Activated CD4-positive, alpha-beta T cell treated with anti-CD3 and anti-CD28 coated beads, Interleukin-10, Interleukin-2, amounts not matched to agents 100 ng/mL and 50 ng/mL, durations not matched to agents 16 hours and 8 hours (primary cell): ENCODE results near the gene PEMT.
"Not testable (repeated sequence)": the region's sequence is repeated elsewhere in the genome, so short reads cannot be mapped to it uniquely, and the experiment has no call there.

Experiments used
- DNase-seq: peaks from one replicate; pipeline ENCODE4 v3.0.0-alpha.2; 2020

PEMT gene

DNA sequence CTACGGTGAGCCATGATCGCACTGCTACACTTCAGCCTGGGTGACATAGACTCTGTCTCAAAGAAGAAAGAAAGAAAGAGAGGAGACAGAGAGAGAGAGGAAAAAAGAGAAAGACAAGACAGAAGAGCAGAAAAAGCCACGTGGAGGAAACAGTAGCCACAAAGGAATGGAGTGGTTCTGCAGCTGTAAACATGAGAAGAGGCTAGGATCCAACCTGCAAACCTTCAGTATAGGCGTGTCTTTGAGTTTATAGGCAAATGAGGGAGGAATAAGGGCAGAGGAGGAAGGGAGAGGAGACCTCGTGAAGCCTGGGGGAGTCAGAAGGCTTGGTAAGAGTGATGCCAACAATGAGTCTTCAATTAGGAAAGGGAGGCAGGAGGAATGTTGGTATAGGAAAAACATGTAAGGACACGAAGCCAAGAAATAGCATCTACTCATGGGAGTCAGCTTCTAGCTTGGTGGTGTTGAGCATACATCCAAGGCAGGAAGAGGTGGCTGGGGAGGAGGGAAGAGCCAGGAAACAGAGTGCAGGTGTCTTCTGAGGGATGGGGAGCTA lies 110.8 kb downstream of the PEMT start:
- DNase-seq = no peak

DNA sequence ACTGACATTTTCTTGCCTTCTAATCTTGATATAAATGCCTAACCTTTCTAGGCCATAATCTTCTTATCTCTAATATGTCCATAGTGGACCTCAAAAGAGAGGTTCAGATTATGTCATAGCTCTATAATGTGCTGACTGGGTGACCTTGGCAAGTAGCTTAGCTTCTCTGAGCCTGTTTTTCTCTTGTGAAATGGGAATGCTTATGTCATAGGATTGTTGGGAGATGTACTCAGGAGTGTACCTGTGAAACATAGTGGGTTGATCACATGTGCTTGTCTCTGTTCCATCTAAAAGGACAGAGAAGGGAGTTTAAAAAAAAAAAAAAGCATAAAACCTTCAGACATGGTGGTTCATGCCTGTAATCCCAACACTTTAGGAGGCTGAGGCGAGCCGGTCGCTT lies 112.3 kb downstream of the PEMT start:
- DNase-seq = no peak

DNA sequence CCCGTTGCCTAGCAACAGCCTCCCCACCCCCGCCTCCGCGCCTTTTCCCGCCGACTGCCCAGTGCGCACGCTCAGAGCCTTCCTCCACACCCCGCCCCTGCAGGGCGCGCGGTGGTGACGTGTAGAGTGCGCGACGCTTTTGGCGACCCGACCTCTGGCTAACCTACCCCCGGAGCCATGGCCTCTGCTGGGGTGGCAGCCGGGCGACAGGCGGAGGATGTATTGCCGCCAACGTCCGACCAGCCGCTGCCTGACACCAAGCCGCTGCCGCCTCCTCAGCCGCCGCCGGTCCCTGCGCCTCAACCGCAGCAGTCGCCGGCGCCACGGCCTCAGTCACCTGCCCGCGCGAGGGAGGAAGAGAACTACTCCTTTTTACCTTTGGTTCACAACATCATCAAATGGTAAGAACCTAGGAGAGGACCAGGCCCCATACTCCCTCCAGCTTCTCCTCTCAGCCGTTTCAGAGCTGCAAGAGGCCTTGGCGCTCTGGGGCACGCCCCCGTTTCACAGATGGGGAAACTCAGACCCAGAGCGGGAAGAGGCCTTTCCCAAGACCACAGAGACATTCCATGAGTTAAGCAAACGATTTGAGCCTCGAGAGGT lies 114.5 kb downstream of the PEMT start, which contains the start of gene MED9:
Gene MED9 (plus strand): TSS at position 136 of the 603 bp plus-strand sequence. CDS start 42 bp downstream, at position 178.
- DNase-seq = peak; percentile 95

DNA sequence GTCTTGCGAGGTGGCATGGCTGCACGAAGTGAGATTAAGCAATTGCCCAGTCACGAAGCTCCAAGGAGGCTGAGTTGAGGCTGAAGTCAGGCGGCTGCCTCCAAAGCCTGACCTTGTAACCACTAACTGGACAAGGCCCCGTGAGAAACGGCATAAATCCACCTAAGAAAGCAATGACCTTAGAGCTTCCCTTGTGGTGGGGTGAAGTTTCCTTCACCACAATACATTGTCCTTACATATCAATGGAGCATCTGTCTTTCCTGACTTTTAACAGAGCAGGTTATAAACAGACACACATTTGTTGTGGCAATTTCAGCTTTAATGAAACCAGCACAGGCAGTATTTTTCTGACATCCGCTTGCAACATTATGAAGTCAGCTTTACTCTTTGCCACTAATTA lies 117.2 kb downstream of the PEMT start:
- DNase-seq = no peak

DNA sequence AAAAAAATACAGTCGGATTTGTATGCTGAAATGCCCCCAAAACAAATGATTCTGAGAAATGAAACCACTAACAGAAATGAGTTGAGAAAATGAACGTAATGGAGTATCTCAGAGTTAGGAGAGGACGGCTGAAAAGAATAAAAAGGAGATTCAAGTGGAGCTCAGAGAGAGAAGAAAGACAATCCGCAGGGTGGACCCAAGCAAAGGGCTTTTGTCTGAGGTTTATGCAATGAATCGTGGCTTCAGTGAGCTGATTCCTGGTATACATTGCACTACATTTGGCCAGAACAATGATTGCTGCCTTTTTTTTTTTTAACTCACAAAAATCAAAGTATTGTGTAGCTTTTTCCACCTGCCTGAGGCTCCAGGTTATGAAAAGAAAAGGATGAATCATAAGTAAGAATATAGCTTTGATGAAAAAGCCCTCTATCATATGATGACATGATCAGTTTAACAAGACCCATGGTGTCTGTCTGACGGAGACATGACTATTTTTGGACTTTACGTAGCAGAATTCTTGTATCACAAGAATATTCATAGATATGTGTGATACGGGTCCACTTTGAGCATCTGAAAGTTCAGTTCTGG lies 119.1 kb downstream of the PEMT start:
- DNase-seq = no peak

DNA sequence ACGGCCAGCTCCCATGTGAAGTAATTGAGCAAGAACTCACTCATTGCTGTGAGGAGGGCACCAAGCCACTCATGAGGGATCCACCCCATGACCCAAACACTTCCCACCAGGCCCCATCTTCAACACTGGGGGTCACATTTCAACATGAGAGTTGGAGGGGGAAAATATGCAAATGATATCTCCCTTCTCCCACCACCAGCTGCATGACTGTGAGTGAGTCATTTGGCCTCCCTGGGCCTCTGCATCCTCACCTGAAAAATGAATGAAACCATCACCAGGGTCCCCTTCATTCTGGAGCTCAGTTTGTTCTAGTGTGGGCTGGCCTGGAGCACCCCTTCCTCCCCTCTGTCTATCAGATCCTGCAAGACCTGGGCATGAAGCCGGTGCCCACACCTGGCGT lies 121.5 kb downstream of the PEMT start:
- no peak for DNase-seq

DNA sequence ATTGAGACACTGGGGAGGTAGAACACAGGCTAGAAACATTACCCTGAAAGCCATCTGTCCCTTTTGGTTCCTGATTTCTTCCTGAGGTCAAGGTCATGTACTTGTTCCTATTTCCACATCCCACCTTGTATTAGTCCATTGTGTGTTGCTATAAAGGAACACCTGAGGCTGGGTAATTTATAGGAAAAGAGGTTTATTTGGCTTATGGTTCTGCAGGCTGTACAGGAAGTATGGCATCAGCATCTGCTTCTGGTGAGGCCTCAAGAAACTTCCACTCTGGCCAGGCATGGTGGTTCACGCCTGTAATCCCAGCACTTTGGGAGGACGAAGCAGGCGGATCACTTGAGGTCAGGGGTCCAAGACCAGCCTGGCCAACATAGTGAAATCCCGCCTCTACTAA lies 122.2 kb downstream of the PEMT start:
- DNase-seq = no peak

DNA sequence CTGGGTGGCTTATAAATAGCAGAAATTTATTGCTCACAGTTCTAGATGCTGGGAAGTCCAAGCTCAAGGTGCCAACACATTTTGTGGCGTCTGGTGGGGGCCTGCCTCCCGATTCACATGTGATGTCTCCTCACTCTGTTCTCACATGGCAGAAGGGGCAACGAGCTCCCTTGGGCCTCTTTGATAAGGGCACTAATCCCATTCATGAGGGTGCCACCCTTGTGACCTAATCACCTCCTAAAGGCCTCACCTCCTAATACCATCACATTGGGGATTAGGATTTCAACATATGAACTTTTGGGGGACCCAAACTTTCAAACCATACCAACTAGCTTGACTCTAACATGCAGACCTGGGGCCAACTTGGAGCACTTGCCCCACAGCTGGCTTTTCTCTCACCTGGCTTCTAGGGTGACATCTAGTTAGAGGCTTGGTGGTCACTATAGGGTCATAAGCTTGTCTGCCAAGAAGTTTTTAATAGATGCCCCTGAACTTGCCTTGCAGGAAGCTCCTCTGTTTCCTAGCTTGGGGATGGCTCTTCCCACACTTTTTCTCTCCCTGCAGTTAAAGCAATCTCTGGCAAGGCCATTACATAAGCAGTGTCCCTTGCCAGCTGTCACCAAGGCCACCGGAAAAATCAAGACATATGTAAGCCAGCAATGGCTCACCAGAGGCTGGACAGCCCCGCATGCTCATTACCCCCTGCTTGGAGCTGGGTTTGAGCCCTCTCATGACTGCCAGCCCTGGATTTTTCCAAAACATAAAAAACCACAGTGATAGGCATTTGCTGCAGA lies 123.1 kb downstream of the PEMT start:
- DNase-seq = no peak

DNA sequence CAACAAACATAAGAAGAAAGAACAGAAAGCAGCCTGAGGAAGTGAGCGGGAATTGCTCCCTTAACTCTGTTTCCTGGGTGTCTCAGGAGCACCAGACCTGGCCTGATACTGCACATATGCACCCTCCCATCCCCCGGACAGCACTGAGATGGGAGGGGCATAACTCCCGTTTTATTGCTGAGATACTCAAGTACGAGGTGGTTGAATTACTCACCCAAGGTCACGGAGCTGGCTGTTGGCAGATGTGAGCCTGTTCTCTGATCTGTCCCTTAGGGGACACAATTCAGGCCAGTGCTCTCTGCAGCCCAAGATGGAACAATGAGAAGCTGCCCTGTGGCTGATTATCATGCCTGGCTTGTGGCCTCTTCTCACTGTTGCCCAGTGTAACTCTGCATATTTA lies 123.8 kb downstream of the PEMT start:
- no peak for DNase-seq

DNA sequence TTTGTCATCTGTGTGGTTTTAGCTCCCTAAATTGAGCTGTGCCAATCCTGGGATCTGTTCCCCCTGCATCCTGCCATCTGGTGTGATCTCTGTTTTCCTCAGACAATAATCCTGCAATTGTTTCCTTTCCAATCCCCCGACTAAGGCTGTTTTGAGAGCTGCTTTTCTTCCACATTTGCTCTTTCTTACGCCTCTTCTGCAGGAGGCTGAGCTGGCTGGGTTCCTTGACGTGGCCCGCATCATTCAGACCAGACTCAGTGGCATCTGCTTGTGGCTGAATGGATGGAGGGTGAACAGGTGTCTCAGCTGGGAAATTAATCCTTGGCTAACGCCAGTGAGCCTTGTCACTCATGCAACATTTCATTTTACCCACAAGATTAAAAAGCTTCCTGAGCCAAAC lies 124.5 kb downstream of the PEMT start:
- no peak for DNase-seq

DNA sequence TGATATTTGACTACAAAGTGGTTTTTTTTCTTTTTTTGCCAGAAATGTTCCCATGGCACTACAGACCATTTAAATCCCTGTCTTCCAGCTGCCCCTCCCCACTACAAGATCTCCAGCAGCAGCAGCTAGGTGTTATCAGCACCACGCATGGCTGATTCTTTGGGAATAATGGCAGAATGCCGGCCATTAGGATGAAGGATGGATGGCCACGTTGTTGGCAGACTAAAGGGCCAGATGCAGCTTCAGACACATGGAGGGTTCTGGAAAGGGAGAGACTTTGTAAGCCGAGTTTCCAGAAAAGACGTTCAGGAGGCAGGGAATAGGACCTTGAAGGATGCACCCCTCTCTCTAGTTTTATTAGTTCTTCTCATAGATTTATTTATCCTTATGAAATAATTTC lies 125.0 kb downstream of the PEMT start:
- no peak for DNase-seq

DNA sequence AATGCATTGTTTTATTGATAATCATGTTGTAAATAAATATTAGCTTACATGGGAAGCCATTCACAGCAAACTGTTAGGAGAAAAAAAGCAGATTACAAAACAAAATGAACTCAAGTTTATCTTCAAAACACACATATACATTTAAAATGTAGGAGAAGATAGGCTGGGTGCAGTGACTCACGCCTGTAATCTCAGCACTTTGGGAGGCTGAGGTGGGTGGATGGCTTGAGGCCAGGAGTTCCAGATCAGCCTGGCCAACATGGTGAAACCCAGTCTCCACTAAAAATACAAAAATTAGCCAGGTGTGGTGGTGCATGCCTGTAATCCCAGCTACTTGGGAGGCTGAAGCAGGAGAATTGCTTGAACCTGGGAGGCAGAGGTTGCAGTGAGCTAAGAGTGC lies 125.6 kb downstream of the PEMT start:
- DNase-seq = not testable (repeated sequence)

DNA sequence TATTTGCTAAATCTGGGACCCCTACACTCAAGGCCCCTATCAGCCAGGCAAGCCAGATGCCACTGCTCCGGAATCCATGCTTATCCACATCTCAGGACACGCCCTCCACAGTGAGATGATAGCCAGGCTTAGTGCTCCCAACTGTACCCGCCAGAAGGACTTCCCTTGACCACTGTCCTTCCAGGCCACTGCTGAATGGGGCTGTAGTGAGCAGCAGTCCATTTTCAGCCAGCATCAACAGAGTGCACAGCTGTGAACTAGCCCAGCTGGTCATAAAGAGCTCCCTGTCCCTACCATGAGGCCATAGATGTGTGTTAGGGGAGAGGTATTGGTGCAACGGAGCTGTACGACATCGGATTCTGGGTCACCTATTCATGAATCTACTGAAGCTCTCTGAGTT lies 127.7 kb downstream of the PEMT start:
- DNase-seq = no peak

DNA sequence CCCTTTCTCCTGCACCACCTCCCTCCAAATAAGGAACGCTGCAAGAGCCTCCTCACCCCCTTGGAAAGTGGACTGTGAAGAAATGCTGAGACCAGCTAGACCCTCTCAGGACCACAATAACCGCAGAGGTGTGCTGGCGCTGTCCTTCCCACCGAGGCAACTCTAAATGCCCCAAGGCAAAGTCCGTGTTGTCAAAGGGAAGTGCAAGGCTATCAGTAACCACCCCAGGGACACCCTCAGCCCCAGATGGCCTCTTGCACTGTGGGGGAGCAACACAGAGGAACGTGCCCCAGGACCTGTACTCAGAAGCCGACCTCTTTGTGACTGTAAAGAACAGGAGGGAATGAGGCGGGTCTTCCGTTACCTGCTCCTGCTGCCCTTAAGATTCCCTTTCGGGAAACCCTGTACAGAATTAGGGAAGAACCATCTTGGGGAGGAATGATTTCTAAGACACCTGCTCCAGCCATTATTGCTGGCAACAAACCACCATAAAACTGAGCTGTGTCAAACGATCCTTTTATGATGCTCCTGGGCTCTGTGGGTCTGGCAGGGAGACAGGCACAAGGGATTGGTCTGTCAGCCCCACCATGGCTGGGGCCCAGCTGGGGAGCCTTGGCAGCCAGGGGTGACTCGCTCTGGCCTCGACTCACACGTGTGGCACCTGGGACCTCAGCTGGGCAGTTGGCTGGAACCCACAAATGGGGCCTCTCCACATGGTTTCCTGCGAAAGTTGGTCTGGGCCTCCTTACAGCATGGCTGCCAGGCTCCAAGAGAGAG lies 129.3 kb downstream of the PEMT start:
- DNase-seq = no peak

DNA sequence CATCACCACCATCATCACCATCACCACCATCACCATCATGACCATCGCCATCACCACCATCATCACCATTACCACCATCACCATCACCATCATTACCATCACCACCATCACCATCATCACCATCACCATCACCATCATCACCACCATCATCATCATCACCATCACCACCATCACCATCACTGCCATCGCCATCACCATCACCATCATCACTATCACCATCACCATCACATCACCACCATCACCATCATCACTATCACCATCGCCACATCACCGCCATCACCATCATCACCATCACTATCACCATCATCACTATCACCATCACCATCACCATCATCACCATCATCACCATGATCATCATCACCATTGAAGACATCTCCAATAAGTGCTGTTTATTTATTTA lies 131.5 kb downstream of the PEMT start:
- DNase-seq = no peak

DNA sequence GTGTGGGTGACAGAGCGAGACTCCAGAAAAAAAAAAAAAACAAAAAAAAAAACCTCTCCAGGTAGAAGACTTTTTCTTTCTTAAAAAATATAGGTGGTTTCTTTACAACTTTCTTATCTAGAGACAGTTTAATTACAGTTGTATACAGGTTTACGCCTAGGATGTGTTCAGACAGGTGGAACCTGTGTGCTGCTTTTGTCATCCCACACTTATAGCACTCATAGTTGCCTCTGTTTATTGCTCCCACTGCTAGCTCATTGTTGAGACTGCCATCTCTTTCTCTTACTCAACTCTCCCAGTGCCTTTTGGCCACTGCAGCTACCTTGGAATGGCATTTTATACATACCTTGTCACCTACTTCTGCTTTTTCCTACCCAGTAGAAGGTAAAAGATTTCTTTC lies 133.8 kb downstream of the PEMT start:
- no peak for DNase-seq

DNA sequence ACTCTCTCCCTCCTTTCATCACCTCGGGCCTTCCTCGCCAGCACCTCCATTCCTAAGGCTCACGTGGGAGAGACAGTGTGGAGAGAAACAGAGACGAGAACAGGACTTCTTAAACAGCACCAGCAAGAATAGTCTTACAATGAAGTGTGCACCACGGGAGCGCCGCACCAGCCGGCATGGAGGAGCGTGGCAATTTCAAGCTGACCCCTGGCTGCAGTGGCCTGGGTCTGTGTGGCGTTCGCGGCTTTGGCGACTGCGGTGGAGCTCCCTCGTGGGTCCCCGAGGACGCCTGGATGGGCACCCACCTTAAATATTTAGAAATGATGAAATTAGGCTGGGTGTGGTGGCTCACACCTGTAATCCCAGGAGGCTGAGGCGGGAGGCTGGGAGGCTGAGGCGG lies 135.3 kb downstream of the PEMT start:
- DNase-seq = no peak
